HG03060 (cell line): ENCODE results near the gene LYPLA2.
A peak's percentile ranks its signal among the peaks of the same experiment; 100 is the strongest.
"Not testable (repeated sequence)": the region's sequence is repeated elsewhere in the genome, so short reads cannot be mapped to it uniquely, and the experiment has no call there.

Source experiments
- ATAC-seq: cut with Tn5 transposase; IDR thresholded peaks from one replicate; pipeline ENCODE4 v1.9.1; 2021; ENCODE audit warnings: low read depth, moderate number of reproducible peaks; ENCODE audit not compliant: unreplicated experiment

The LYPLA2 gene

DNA sequence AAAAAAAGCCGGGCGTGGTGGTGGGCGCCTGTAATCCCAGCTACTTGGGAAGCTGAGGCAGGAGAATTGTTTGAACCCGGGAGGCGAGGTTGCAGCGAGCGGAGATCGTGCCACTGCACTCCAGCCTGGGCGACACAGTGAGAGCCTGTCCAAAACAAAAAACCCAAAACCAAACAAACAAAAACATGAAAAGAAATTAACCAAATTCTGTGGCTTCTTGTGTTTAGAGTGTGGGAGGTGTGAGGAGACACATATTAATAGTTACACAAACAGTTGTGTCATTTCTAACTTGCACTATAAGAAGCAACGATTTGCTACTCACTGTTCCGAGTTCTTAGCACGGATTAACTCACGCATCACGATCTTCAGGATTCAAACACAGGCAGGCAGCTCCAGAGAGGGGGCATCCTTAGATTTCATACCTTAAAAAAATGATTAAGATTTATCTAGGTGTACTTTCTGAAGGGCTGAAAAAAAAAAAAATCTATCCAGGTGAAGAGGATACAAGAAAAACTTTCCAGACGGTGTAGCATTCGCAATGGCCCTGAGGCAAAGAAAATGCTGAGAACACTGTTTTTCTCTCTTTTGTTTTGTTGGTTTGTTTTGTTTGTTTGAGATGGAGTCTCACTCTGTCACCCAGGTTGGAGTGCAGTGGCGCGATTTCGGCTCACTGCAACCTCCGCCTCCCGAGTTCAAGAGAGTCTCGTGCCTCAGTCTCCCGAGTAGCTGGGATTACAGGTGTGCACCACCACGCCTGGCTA lies 35.0 kb downstream of the LYPLA2 start:
- peak; percentile 58 for ATAC-seq

DNA sequence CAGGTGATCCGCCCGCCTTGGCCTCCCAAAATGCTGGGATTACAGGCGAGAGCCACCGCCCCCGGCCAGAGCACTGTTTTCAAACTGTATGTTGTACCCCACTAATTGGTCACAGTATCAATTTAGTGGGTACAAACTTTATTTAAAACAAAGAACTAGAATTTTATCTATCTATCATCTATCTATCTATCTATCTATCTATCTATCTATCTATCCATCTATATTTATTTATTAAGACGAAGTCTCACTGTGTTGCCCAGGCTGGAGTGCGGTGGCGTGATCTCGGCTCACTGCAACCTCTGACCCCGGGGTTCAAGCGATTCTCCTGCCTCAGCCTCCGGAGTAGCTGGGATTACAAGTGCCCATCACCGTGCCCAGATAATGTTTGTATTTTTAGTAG lies 35.6 kb downstream of the LYPLA2 start:
- ATAC-seq: not testable (repeated sequence)

DNA sequence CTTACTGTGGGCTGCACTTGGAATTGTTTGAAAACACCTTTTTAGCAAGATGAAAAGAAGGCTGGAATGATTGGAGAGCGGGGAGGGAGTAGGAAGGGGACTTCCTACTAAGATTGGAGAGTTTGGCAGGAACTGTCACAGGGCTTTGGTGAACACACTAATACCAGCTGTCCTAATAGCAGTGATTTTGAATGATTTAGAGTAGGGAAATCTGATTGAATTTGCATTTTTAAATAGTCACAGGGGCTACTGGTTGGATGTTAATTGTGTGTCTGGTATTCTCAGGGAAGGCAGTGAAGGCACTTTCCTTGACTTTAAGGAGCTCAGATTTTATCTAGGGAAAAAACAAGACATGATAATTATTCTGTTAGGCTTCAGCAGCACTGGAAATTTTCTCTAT lies 36.8 kb downstream of the LYPLA2 start:
- no peak for ATAC-seq

DNA sequence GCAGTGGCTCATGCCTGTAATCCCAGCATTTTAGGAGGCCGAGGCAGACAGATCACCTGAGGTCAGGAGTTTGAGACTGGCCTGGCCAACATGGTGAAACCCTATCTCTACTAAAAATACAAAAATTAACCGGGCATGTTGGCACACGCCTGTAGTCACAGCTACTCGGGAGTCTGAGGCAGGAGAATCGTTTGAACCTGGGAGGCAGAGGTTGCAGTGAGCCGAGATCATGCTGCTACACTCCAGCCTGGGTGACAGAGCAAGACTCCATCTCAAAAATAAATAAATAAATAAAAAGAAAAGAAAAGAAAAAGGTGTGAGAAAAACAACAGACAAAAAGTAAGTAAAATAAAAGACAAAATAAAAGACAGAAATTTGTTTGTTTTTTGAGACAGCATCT lies 43.2 kb downstream of the LYPLA2 start:
- ATAC-seq: not testable (repeated sequence)

DNA sequence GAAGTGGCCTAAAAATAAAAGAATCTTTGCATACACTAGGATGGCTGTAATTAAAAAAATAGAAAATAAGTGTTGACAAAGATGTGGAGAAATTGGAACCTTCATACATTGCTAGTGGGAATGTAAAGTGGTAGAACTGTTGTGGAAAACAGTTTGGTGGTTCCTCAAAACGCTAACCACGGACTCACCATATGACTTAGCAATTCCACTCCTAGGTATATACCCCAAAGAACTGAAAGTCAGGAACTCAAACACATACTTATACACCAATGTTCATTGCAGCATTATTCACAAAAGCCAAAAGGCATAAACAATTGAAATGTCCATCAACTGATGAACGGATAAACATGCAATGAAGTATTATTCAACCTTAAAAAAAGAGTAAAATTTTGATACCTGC lies 45.1 kb downstream of the LYPLA2 start:
- no peak for ATAC-seq

DNA sequence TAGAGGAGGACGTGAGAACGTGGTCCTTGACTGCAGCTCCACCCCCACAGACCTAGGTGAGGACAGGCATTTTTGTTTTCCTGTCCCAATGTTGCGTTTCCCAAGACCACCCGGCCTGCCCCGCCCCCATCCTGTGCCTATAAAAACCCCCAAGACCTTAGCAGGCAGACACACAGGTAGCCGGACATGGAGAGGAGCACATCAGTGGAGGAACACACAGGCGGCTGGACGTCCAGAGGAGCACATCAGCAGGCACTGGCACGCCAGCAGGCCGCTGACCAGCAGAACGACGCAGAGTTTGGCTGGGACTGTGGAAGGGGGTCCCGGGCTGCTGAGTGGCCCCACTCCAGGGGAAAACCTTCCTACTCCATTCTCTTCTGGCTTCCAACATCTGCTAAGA lies 47.0 kb downstream of the LYPLA2 start:
- ATAC-seq: no peak

- ATAC-seq: no peak
Measured at GRCh38 chr1:23838401-23838866, 47.5 kb downstream of the LYPLA2 start.

- ATAC-seq: no peak
Measured at GRCh38 chr1:23843644-23844043, 52.7 kb downstream of the LYPLA2 start.
